ENCODE results near the gene UBTF. TPM values are rescaled to one million over a fixed set of nuclear protein-coding genes. Genes with fewer than 3 reads are reported as not detected.

UBTF gene
- total and polyA plus RNA-seq, 2 donors (not counting 3 experiments of a cell fraction or from before 2014, with no cell fraction given): 14.7 to 84.7 TPM

DNA sequence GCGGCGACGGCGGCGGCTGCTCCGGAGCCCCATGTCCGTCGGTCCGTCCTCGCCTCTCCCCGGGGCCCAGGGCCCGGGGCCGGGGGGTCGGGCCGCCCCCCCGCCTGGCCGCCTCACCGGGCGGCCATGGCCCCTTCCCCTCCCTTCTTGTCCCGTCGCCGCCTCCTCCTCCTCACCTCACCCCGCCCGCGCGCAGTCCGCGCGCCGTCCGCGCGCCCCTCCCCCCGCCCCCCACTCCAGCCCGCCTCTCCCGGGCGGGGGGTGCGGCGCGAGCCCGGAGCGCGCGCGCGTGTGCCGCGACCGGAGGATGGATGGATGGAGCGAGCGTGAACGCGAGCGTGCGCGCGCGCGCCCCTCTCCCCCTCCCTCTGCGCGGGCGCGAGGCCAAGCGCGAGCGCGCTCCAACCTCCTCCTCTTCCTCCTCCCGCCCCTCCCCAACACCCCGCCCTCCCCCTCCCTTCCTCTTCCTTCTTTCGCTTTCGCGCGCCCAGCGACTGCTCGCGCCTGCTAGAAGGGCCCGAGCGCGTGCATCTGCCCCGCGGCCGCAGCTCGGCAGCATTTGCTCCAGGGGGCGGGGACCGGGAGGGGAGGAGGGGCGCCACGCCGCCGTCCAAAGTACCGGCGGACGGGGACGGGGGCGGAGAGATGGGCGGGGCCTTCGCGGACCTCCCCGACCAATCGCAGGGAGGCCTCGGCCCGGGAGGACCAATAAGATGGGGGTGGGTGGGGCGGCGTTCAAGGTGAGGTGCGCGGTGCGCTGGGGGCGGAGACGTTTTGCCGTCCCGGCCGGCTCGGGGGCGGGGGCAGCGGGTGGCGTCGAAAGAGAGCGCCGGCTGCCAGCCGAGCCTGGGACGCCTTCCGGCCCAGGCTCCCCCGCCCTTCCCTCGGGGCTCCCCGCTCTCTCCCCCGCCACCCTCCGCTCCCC is 19.7 kb downstream of the UBTF start, which contains the start of gene ATXN7L3:
ATXN7L3 (minus strand) TSS at position 332 of the 925 bp plus-strand sequence. CDS start 1,814 bp downstream, outside the sequence.
- Histone ChIP-seq H3K4me2 (ENCODE audit: insufficient read depth, low read length) (peak within 1 kb of the TSS; percentile 71), H3K79me2 (ENCODE audit: control insufficient read depth, insufficient read depth, low read length) (peaks cover 23% of the 10 kb centered on the region), H3K27ac (ENCODE audit: insufficient read depth, low read depth, low read length) (peak within 1 kb of the TSS; percentile 69), H4K20me1 (replicated peaks; ENCODE audit: control insufficient read depth, extremely low read depth, insufficient read depth, low read length) (no peaks in the 10 kb centered on the region), H3K9ac (replicated peaks; ENCODE audit: extremely low read depth, insufficient read depth, low read length) (peak within 1 kb of the TSS; percentile 83), H3K36me3 (ENCODE audit: control insufficient read depth in 2 of 2, extremely low read depth in 1 of 2, insufficient read depth in 2 of 2, low read length in 2 of 2) (peaks cover 4 to 19% of the 10 kb centered on the region in 2 experiments), H3K9me1 (replicated peaks; ENCODE audit: control insufficient read depth, extremely low read depth, insufficient read depth, low read length) (no peaks in the 10 kb centered on the region), H2AFZ (ENCODE audit: low read depth, low read length) (peak within 1 kb of the TSS; percentile 79), H3K4me1 (ENCODE audit: control insufficient read depth, extremely low read depth, insufficient read depth, low read length) (peaks cover 26% of the 10 kb centered on the region), H3K27me3 (ENCODE audit: control insufficient read depth in 2 of 2, insufficient read depth in 2 of 2, low read length in 2 of 2) (no peaks in the 10 kb centered on the region), H3K4me3 (replicated peaks in 1 of 3; ENCODE audit: insufficient read depth in 1 of 3, low read depth in 1 of 3, low read length in 3 of 3) (peak within 1 kb of the TSS; percentile 70 to 94 (median 88)), H3K9me3 (replicated peaks; ENCODE audit: control insufficient read depth, insufficient read depth, low read length) (no peaks in the 10 kb centered on the region)
- intact Hi-C loops (cut with micrococcal nuclease): loop anchor here (1.0 to 2.0 kb wide), 4 partner anchors 10 to 145 kb away; partner anchors contain the start of genes GRN and UBTF
- FAIRE-seq (peak; percentile 99), DNase-seq (ENCODE audit: low read depth, low spot score) (peak; percentile 98)
- no TSS peak for BruUV-seq (replicated peaks)
- TF ChIP-seq POLR2AphosphoS5 (IDR thresholded peaks at IDR 0.05; ENCODE audit: insufficient read depth, low read depth, low read length) (peak; percentile 59), CTCF (IDR thresholded peaks at IDR 0.05; ENCODE audit: extremely low read depth in 1 of 2, insufficient read depth in 1 of 2, low read depth in 1 of 2, low read length in 2 of 2) (no peak), EZH2 (IDR thresholded peaks at IDR 0.05; ENCODE audit: borderline replicate concordance, low read depth, low read length, severe bottlenecking) (no peak), MAX (IDR thresholded peaks at IDR 0.05; ENCODE audit: insufficient read depth, insufficient read length) (peak; percentile 21), GATA2 (IDR thresholded peaks at IDR 0.05; ENCODE audit: insufficient read depth, insufficient read length, low read depth, low read length) (no peak), POLR2A (IDR thresholded peaks at IDR 0.05; ENCODE audit: low read depth, low read length) (peak; percentile 50)
- dilution Hi-C loops (cut with MboI; ENCODE audit: extremely low pct_ligation_motif_present, low sequenced_read_pairs): no loop called here
- CTCF ChIA-PET: interaction anchor here (0.6 to 1.8 kb wide), 4 partner anchors 14 to 164 kb away, joined by 3 to 10 read pairs (median 4); partner anchors contain the start of genes FAM171A2 and TMUB2
- POLR2A ChIA-PET: interaction anchor here (0.6 kb wide), 2 partner anchors 22 to 81 kb away, joined by 5 read pairs; no protein-coding TSS in a partner anchor
